ENCODE data around the gene TMA7B. TPM values are rescaled to one million over a fixed set of nuclear protein-coding genes. Genes with fewer than 3 reads are reported as not detected.

Gene TMA7B
- total RNA-seq, 1 donor from 2014 or later = not detected

GRCh38 chr22:39913886-39914285 is 46.3 kb upstream of the TMA7B start:
- peaks cover 23% of the 10 kb centered on the region for H3F3A ChIP-seq (ENCODE audit: low read depth)
- H3K4me1 Mint-ChIP-seq = peaks cover 53% of the 10 kb centered on the region
- no peak overlapping the region for H2AFZ ChIP-seq (replicated peaks)

GRCh38 chr22:39914584-39914983 is 45.6 kb upstream of the TMA7B start:
- Mint-ChIP-seq H3K4me1 (peaks cover 53% of the 10 kb centered on the region), H3K27ac (no peak overlapping the region), H3K9me3 (no peaks in the 10 kb centered on the region), H3K36me3 (no peaks in the 10 kb centered on the region), H3K27me3 (ENCODE audit: insufficient read depth, low read depth) (peaks cover 2% of the 10 kb centered on the region), H3K4me3 (no peak overlapping the region)
- H3K4me1 ChIP-seq = peaks cover 33% of the 10 kb centered on the region
- H3K27ac ChIP-seq = no peak overlapping the region
- H4K20me1 ChIP-seq (ENCODE audit: low read depth) = peaks cover 13% of the 10 kb centered on the region
- no peaks in the 10 kb centered on the region for H3K79me2 ChIP-seq (ENCODE audit: low read depth)
- H3F3A ChIP-seq (ENCODE audit: low read depth) = peaks cover 23% of the 10 kb centered on the region
- TF ChIP-seq CTCF (IDR thresholded peaks at IDR 0.05) (no peak), EZH2 (IDR thresholded peaks at IDR 0.05) (no peak), EZH2phosphoT487 (IDR thresholded peaks at IDR 0.05) (no peak)
- H3K4me2 ChIP-seq = peak overlapping the region; percentile 50
- no peak for DNase-seq (ENCODE audit: low spot score)
- H3K4me3 ChIP-seq = no peak overlapping the region
- H2AFZ ChIP-seq (replicated peaks) = no peak overlapping the region
- no peaks in the 10 kb centered on the region for H3K36me3 ChIP-seq
- no peaks in the 10 kb centered on the region for H3K27me3 ChIP-seq
- no peak overlapping the region for H3K9ac ChIP-seq
- no peaks in the 10 kb centered on the region for H3K9me3 ChIP-seq (ENCODE audit: low read depth)

More at GRCh38 chr22:39913886-39914285, 46.3 kb upstream of the TMA7B start:
- no peaks in the 10 kb centered on the region for H3K9me3 ChIP-seq (ENCODE audit: low read depth)
- Mint-ChIP-seq H3K4me3 (no peak overlapping the region), H3K36me3 (no peaks in the 10 kb centered on the region), H3K9me3 (no peaks in the 10 kb centered on the region), H3K27ac (peak overlapping the region; percentile 15), H3K27me3 (ENCODE audit: insufficient read depth, low read depth) (peaks cover 2% of the 10 kb centered on the region)
- peaks cover 5% of the 10 kb centered on the region for H3K27me3 ChIP-seq
- H3K36me3 ChIP-seq = no peaks in the 10 kb centered on the region
- no peaks in the 10 kb centered on the region for H3K79me2 ChIP-seq (ENCODE audit: low read depth)
- TF ChIP-seq CTCF (IDR thresholded peaks at IDR 0.05) (no peak), EZH2 (IDR thresholded peaks at IDR 0.05) (no peak), EZH2phosphoT487 (IDR thresholded peaks at IDR 0.05) (peak; percentile 47)
- no peak overlapping the region for H3K27ac ChIP-seq
- no peak overlapping the region for H3K4me3 ChIP-seq
- peak; percentile 85 for DNase-seq (ENCODE audit: low spot score)
- H4K20me1 ChIP-seq (ENCODE audit: low read depth) = peaks cover 13% of the 10 kb centered on the region
- no peak overlapping the region for H3K9ac ChIP-seq
- peak overlapping the region; percentile 50 for H3K4me2 ChIP-seq
- peaks cover 33% of the 10 kb centered on the region for H3K4me1 ChIP-seq

GRCh38 chr22:39915295-39915726 is 44.9 kb upstream of the TMA7B start:
- Histone ChIP-seq H3K79me2 (ENCODE audit: low read depth) (no peaks in the 10 kb centered on the region), H3K27me3 (no peaks in the 10 kb centered on the region), H3K36me3 (no peaks in the 10 kb centered on the region), H3K4me1 (peaks cover 33% of the 10 kb centered on the region), H3K4me3 (no peak overlapping the region), H3K4me2 (no peak overlapping the region), H3K27ac (no peak overlapping the region), H2AFZ (replicated peaks) (no peak overlapping the region), H3K9ac (no peak overlapping the region), H3K9me3 (ENCODE audit: low read depth) (no peaks in the 10 kb centered on the region), H3F3A (ENCODE audit: low read depth) (peaks cover 23% of the 10 kb centered on the region), H4K20me1 (ENCODE audit: low read depth) (peaks cover 13% of the 10 kb centered on the region)
- Mint-ChIP-seq H3K27ac (peak overlapping the region; percentile 6), H3K4me1 (peaks cover 53% of the 10 kb centered on the region), H3K4me3 (peak overlapping the region; percentile 2), H3K36me3 (no peaks in the 10 kb centered on the region), H3K27me3 (ENCODE audit: insufficient read depth, low read depth) (no peaks in the 10 kb centered on the region), H3K9me3 (no peaks in the 10 kb centered on the region)
- TF ChIP-seq EZH2phosphoT487 (IDR thresholded peaks at IDR 0.05) (no peak), CTCF (IDR thresholded peaks at IDR 0.05) (no peak), EZH2 (IDR thresholded peaks at IDR 0.05) (no peak)
- no peak for DNase-seq (ENCODE audit: low spot score)
